ENCODE results near the gene THSD7B. TPM values are rescaled to one million over a fixed set of nuclear protein-coding genes. Genes with fewer than 3 reads are reported as not detected.

Gene THSD7B
- total and polyA plus RNA-seq, 2 of the 8 experiments (the other 6 are each of a cell fraction or from before 2014, with no cell fraction given), result 0.60 to 2.9 TPM

DNA sequence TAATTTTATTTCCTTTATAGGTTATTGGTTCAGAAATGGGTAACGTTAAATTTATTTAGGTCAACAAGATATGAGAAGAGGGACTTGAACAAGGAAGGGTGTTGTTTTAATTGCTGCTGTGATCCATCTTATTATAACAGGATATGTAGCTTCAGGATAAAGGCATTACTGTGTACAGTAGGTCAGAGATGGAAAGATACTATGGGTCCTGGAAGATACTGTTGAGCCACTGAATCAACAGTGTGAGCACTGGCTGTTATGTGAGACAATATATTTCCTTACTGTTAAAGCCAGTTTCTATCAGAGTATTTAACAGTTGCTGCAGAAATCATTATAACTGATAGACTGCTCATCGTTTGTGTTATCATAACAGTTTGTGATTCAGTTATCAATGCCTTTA is 414.7 kb downstream of the THSD7B start:
- H2BK5ac ChIP-seq (ENCODE audit: low read depth, low read length), result no peak overlapping the region
- H4K8ac ChIP-seq (ENCODE audit: extremely low read depth, insufficient read depth, low read length), result no peak overlapping the region
- TF ChIP-seq, protein P1, sequence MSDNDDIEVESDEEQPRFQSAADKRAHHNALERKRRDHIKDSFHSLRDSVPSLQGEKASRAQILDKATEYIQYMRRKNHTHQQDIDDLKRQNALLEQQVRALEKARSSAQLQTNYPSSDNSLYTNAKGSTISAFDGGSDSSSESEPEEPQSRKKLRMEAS (IDR thresholded peaks at IDR 0.05), result no peak
- TF ChIP-seq YY1 (IDR thresholded peaks at IDR 0.05; ENCODE audit: low read depth, low read length) (no peak), RBBP5 (IDR thresholded peaks at IDR 0.05; ENCODE audit: borderline replicate concordance, low read depth, low read length) (no peak), FOSL1 (IDR thresholded peaks at IDR 0.05; ENCODE audit: insufficient read depth, low read depth, low read length) (no peak), EZH2 (IDR thresholded peaks at IDR 0.05; ENCODE audit: low read depth, low read length, severe bottlenecking) (no peak), SIX5 (IDR thresholded peaks at IDR 0.05; ENCODE audit: low read depth, low read length) (no peak), NRF1 (IDR thresholded peaks at IDR 0.05; ENCODE audit: low read depth, low read length) (no peak), POLR2A (IDR thresholded peaks at IDR 0.05; ENCODE audit: control extremely low read depth in 1 of 2, low read depth in 2 of 2, low read length in 2 of 2) (no peak), RNF2 (IDR thresholded peaks at IDR 0.05; ENCODE audit: borderline replicate concordance, low read depth, low read length, missing control alignments, poor library complexity, severe bottlenecking) (no peak), SRF (IDR thresholded peaks at IDR 0.05; ENCODE audit: low read depth, low read length) (no peak), SIN3A (conservative IDR thresholded peaks at IDR 0.05 in 1 of 2, IDR thresholded peaks at IDR 0.05 in 1 of 2; ENCODE audit: low read depth in 1 of 2, low read length in 2 of 2) (no peak), BACH1 (IDR thresholded peaks at IDR 0.05; ENCODE audit: low read length) (no peak)
- TF ChIP-seq, protein P2, sequence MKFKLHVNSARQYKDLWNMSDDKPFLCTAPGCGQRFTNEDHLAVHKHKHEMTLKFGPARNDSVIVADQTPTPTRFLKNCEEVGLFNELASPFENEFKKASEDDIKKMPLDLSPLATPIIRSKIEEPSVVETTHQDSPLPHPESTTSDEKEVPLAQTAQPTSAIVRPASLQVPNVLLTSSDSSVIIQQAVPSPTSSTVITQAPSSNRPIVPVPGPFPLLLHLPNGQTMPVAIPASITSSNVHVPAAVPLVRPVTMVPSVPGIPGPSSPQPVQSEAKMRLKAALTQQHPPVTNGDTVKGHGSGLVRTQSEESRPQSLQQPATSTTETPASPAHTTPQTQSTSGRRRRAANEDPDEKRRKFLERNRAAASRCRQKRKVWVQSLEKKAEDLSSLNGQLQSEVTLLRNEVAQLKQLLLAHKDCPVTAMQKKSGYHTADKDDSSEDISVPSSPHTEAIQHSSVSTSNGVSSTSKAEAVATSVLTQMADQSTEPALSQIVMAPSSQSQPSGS (IDR thresholded peaks at IDR 0.05; ENCODE audit: low read length), result no peak

More for the DNA sequence above, 414.7 kb downstream of the THSD7B start:
- H2BK120ac ChIP-seq (replicated peaks; ENCODE audit: low read depth, low read length), result no peak overlapping the region
- no peaks in the 10 kb centered on the region for H3K4me1 ChIP-seq (replicated peaks in 1 of 4; ENCODE audit: control insufficient read depth in 3 of 4, insufficient read depth in 4 of 4, low read length in 3 of 4)
- no peak for DNase-seq (ENCODE audit: low read depth in 1 of 2, low spot score in 2 of 2)
- H2BK15ac ChIP-seq (ENCODE audit: low read length), result no peak overlapping the region
- H3K36me3 ChIP-seq (ENCODE audit: control insufficient read depth in 2 of 4, insufficient read depth in 4 of 4, low read length in 3 of 4), result no peaks in the 10 kb centered on the region
- H3K4me3 ChIP-seq (ENCODE audit: extremely low read depth in 1 of 4, insufficient read depth in 2 of 4, low read depth in 3 of 4, low read length in 4 of 4), result no peak overlapping the region
- H3K23ac ChIP-seq (ENCODE audit: insufficient read length), result no peak overlapping the region
- no peak overlapping the region for H4K91ac ChIP-seq (replicated peaks; ENCODE audit: insufficient read length, low read length)
- H2BK20ac ChIP-seq (ENCODE audit: low read length), result no peak overlapping the region
- H3K79me2 ChIP-seq (ENCODE audit: control insufficient read depth in 1 of 2, insufficient read depth in 2 of 2, low read length in 2 of 2), result no peaks in the 10 kb centered on the region
- no peak overlapping the region for H2AK5ac ChIP-seq (ENCODE audit: low read depth, low read length)
- no peak overlapping the region for H3K4me2 ChIP-seq (ENCODE audit: insufficient read depth in 1 of 2, low read depth in 2 of 2, low read length in 2 of 2)
- ChIA-PET POLR2A (ENCODE audit: partially characterized antibody) (no interaction called here), CTCF (ENCODE audit: partially characterized antibody) (interaction anchor here (1.6 kb wide), 1 partner anchor 15 kb away, joined by 3 read pairs; no protein-coding TSS in a partner anchor)
- H3K14ac ChIP-seq (ENCODE audit: insufficient read length), result no peak overlapping the region
- H3K4ac ChIP-seq (replicated peaks; ENCODE audit: insufficient read length, low read depth, low read length), result no peak overlapping the region
- peaks cover 0 to under 1% (median 0%) of the 10 kb centered on the region in 4 experiments; a peak in 1 of 7 replicates for H3K27me3 ChIP-seq (replicated peaks in 1 of 4; ENCODE audit: control insufficient read depth in 3 of 4, extremely low read depth in 1 of 4, insufficient read depth in 3 of 4, low read length in 3 of 4)
- no peak overlapping the region for H2BK12ac ChIP-seq (ENCODE audit: low read depth, low read length)
- no peak overlapping the region for H2AFZ ChIP-seq (ENCODE audit: low read length)
- H3K23me2 ChIP-seq (ENCODE audit: low read depth, low read length), result no peaks in the 10 kb centered on the region
- 88% methylated on average over 2 of the region's 2 CpGs; no CpG with 5 or more reads in 1 of the 2 experiments for WGBS, 2 experiments (ENCODE audit: extremely low coverage in 1 of 2, insufficient coverage in 1 of 2, insufficient read length in 1 of 2, insufficient replicate concordance in 2 of 2, low coverage in 1 of 2, low lambda C conversion rate in 2 of 2, missing lambda C conversion rate in 1 of 2)
- no peak for FAIRE-seq
- no peaks in the 10 kb centered on the region for H4K20me1 ChIP-seq (replicated peaks in 1 of 2; ENCODE audit: control insufficient read depth in 1 of 2, insufficient read depth in 2 of 2, low read length in 2 of 2)
- no peak overlapping the region for H3K27ac ChIP-seq (ENCODE audit: low read depth, low read length)
- no peaks in the 10 kb centered on the region for H3K9me3 ChIP-seq (ENCODE audit: insufficient read depth in 2 of 2, low read depth in 1 of 2, low read length in 1 of 2)
- H4K5ac ChIP-seq (ENCODE audit: insufficient read length, low read depth, low read length), result no peak overlapping the region
- no peak overlapping the region for H3K18ac ChIP-seq (ENCODE audit: extremely low read depth, low read length)
- no peak overlapping the region for H3K9ac ChIP-seq (replicated peaks in 1 of 4; ENCODE audit: extremely low read depth in 1 of 4, low read depth in 3 of 4, low read length in 3 of 4)
- no peaks in the 10 kb centered on the region for H3K79me1 ChIP-seq (ENCODE audit: low read depth, low read length)
- H3K56ac ChIP-seq (replicated peaks; ENCODE audit: insufficient read length, low read depth, low read length), result no peak overlapping the region
